B cell (primary cell): ENCODE data around the gene HAPSTR1. TPM values are rescaled to one million over a fixed set of nuclear protein-coding genes. Genes with fewer than 3 reads are reported as not detected.

ENCODE experiments used
- ATAC-seq: fragments of 200-7000 bp; cut with Tn5 transposase; one replicate; pipeline ENCODE4 v1.10.0; 2021; ENCODE audit warnings: low read depth, mild to moderate bottlenecking, moderate number of reproducible peaks, moderate library complexity
- CTCF ChIA-PET: fragments of 350-600 bp; sonication (Branson Sonifier 250); formaldehyde crosslinking; loops from one replicate; lab custom pipeline; 2021; ENCODE audit warnings: antibody characterized with exemption, inconsistent platforms; lab: Charles Lee
- POLR2A ChIA-PET: fragments of 350-600 bp; sonication (Branson Sonifier 250); formaldehyde crosslinking; loops from one replicate; lab custom pipeline; 2021; ENCODE audit warnings: antibody characterized with exemption; lab: Charles Lee
- DNase-seq: peaks from one replicate; pipeline ENCODE4 v3.0.0; 2013
- H2AFZ ChIP-seq: 2 replicates; pipeline ENCODE4 v1.6.1; 2012; ENCODE audit warnings: mild to moderate bottlenecking, low read depth, low read length; ENCODE audit not compliant: insufficient read depth, poor library complexity, severe bottlenecking
- H3K27ac ChIP-seq, 2 donors: 1 replicate in 1 of 2; 2 replicates in 1 of 2; pipeline ENCODE4 v1.5.1; 2012 to 2013; ENCODE audit warnings: low read length in 2 of 2, mild to moderate bottlenecking in 2 of 2, moderate library complexity in 1 of 2
- H3K27me3 ChIP-seq, 4 experiments: fragments of 200-600 bp in 1 of 4; sonication (generic) in 1 of 4; replicated peaks in 1 of 4; 1 replicate in 2 of 4; 2 replicates in 2 of 4; pipeline versions ENCODE4 v1.6.1 to v1.7.0; 2013 to 2016; ENCODE audit warnings: low read length in 3 of 4, mild to moderate bottlenecking in 2 of 4, mixed read lengths in 1 of 4, moderate library complexity in 1 of 4; ENCODE audit not compliant: insufficient read depth in 4 of 4, control insufficient read depth in 3 of 4; ENCODE audit errors: control extremely low read depth in 1 of 4
- H3K36me3 ChIP-seq, 2 experiments: replicated peaks in 1 of 2; 1 replicate in 1 of 2; 2 replicates in 1 of 2; pipeline versions ENCODE4 v1.6.1 to v1.7.1; 2013; ENCODE audit warnings: low read length in 1 of 2; ENCODE audit not compliant: insufficient read depth in 2 of 2, control insufficient read depth in 1 of 2; ENCODE audit errors: control extremely low read depth in 1 of 2, extremely low read depth in 1 of 2
- H3K4me1 ChIP-seq, 2 donors: fragments of 200-600 bp in 1 of 2; sonication (generic) in 1 of 2; 1 replicate in 1 of 2; 2 replicates in 1 of 2; pipeline versions ENCODE4 v1.5.1 to v1.6.1; 2013 to 2017; ENCODE audit warnings: low read length in 2 of 2; ENCODE audit not compliant: control insufficient read depth in 2 of 2, insufficient read depth in 2 of 2
- H3K4me2 ChIP-seq: replicated peaks from 2 replicates; pipeline ENCODE3; 2012; ENCODE audit warnings: mild to moderate bottlenecking, low read depth, low read length; ENCODE audit not compliant: poor library complexity, severe bottlenecking
- H3K4me3 ChIP-seq, 5 experiments: fragments of 200-600 bp in 1 of 5; sonication (generic) in 1 of 5; 1 replicate in 3 of 5; 2 replicates in 2 of 5; pipeline versions ENCODE4 v1.5.1 to v1.7.0; 2011 to 2016; ENCODE audit warnings: low read length in 4 of 5, mild to moderate bottlenecking in 4 of 5, low read depth in 2 of 5, control low read depth in 1 of 5, moderate library complexity in 1 of 5; ENCODE audit not compliant: insufficient read depth in 1 of 5; ENCODE audit errors: control extremely low read depth in 1 of 5, extremely low read depth in 1 of 5
- H3K79me2 ChIP-seq: fragments of 200-600 bp; sonication (generic); one replicate; pipeline ENCODE4 v1.6.0; 2016; ENCODE audit warnings: low read length; ENCODE audit not compliant: control insufficient read depth, insufficient read depth
- H3K9ac ChIP-seq: fragments of 200-600 bp; sonication (generic); 2 replicates; pipeline ENCODE4 v1.6.1; 2017; ENCODE audit warnings: mild to moderate bottlenecking, low read length, moderate library complexity
- H3K9me3 ChIP-seq, 3 donors: one replicate each; pipeline versions ENCODE4 v1.6.1 to v1.7.1; 2013; ENCODE audit warnings: low read length in 2 of 3; ENCODE audit not compliant: control insufficient read depth in 2 of 3, insufficient read depth in 1 of 3; ENCODE audit errors: control extremely low read depth in 1 of 3
- H4K20me1 ChIP-seq: 2 replicates; pipeline ENCODE4 v1.6.0; 2012; ENCODE audit warnings: mild to moderate bottlenecking, low read length; ENCODE audit not compliant: insufficient read depth, control insufficient read depth, poor library complexity, severe bottlenecking
- H3K27ac Mint-ChIP-seq: one replicate; pipeline ENCODE4 v1.8.0; 2021; ENCODE audit warnings: mixed read lengths
- H3K27me3 Mint-ChIP-seq: one replicate; pipeline ENCODE4 v1.8.0; 2021; ENCODE audit warnings: mixed read lengths
- H3K4me1 Mint-ChIP-seq: one replicate; pipeline ENCODE4 v1.8.0; 2021; ENCODE audit warnings: mixed read lengths
- H3K4me3 Mint-ChIP-seq: one replicate; pipeline ENCODE4 v1.8.0; 2021; ENCODE audit warnings: mixed read lengths
- H3K9me3 Mint-ChIP-seq: one replicate; pipeline ENCODE4 v1.8.0; 2022; ENCODE audit warnings: mixed read lengths; ENCODE audit not compliant: insufficient read depth
- EZH2 ChIP-seq: IDR thresholded peaks from 2 replicates; pipeline ENCODE4 v1.6.1; 2012; ENCODE audit warnings: borderline replicate concordance, low read depth, mild to moderate bottlenecking, moderate library complexity, low read length; ENCODE audit not compliant: insufficient read depth, poor library complexity, severe bottlenecking
- WGBS: methylation state at CpG from one replicate; pipeline ENCODE4 v1.1.5; 2013; ENCODE audit warnings: missing lambda C conversion rate; ENCODE audit not compliant: insufficient coverage; 5-methylcytosine and 5-hydroxymethylcytosine counted together
- intact Hi-C: fragments of 100-400 bp; cut with micrococcal nuclease; formaldehyde crosslinking; loops from one replicate; pipeline ENCODE4 v1.10.0; 2022
- polyA plus RNA-seq: library from polyadenylated mRNA; depleted of rRNA; stranded (reverse); fragments of >200 nt; gene quantifications from 2 replicates; pipeline ENCODE4 v1.2.3, GENCODE V29; 2012
- total RNA-seq, 2 donors: library from RNA; stranded (reverse); fragments of 120-200 nt in 1 of 2; gene quantifications; 1 replicate in 1 of 2; 2 replicates in 1 of 2; pipeline versions ENCODE4 v1.2.3 to v1.2.4, GENCODE V29; 2013 to 2022
- TF ChIP-seq, protein P1 (sequence below): fragments of 200-600 bp; IDR thresholded peaks from one replicate; pipeline ENCODE4 v1.8.0; 2022; ENCODE audit warnings: antibody characterized with exemption, mild to moderate bottlenecking

HAPSTR1 gene
- total and polyA plus RNA-seq, 2 donors (not counting 1 experiment from before 2014, with no cell fraction given), result 35.5 to 99.2 TPM

DNA sequence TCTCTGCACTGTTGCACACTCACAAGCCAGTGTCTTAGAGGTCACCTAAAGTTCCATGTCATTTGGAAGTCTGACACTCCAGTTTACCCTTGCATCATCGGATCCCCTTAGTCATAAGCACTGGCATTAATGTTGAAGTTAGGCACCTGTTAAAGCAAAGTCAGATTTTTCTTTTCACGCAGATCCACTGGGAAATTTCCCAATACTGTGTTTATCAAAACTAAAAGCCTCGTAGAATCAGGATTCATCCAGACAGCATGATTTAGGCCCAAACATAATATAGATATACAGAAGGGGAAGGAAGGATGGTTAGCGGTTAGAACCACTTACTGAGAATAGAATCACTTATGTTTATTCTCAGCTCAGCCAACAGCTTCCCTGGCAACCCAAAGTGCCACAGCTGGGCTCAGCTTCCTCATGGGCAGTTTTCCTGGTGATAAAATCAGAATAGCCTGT is 30.1 kb upstream of the HAPSTR1 start:
- intact Hi-C loops, result no loop called here
- no peaks in the 10 kb centered on the region for H3K27me3 ChIP-seq
- peaks cover 19 to 22% of the 10 kb centered on the region in 2 donors for H3K4me1 ChIP-seq
- no CpG with 5 or more reads among the region's 4 CpGs for WGBS
- ChIA-PET CTCF (interaction anchor here (1.2 kb wide), 1 partner anchor 35 kb away, joined by 3 read pairs; no protein-coding TSS in a partner anchor), POLR2A (no interaction called here)
- H3K4me3 Mint-ChIP-seq, result peak overlapping the region; percentile 31
- H3K4me3 ChIP-seq, result no peak overlapping the region
- peak overlapping the region; percentile 43 for H3K9ac ChIP-seq
- no peaks in the 10 kb centered on the region for H3K9me3 ChIP-seq
- DNase-seq (peak; percentile 25), ATAC-seq (no peak)
- no peak overlapping the region for H3K27ac ChIP-seq
- no peaks in the 10 kb centered on the region for H3K9me3 Mint-ChIP-seq
- peaks cover 18% of the 10 kb centered on the region for H3K4me1 Mint-ChIP-seq
- peak overlapping the region; percentile 20 for H2AFZ ChIP-seq
- H3K4me2 ChIP-seq, result peak overlapping the region; percentile 51
- H3K36me3 ChIP-seq, result no peaks in the 10 kb centered on the region
- H3K27ac Mint-ChIP-seq, result no peak overlapping the region
- H4K20me1 ChIP-seq, result no peaks in the 10 kb centered on the region
- no peaks in the 10 kb centered on the region for H3K27me3 Mint-ChIP-seq
- no peak for TF ChIP-seq EZH2
- TF ChIP-seq, protein P1, sequence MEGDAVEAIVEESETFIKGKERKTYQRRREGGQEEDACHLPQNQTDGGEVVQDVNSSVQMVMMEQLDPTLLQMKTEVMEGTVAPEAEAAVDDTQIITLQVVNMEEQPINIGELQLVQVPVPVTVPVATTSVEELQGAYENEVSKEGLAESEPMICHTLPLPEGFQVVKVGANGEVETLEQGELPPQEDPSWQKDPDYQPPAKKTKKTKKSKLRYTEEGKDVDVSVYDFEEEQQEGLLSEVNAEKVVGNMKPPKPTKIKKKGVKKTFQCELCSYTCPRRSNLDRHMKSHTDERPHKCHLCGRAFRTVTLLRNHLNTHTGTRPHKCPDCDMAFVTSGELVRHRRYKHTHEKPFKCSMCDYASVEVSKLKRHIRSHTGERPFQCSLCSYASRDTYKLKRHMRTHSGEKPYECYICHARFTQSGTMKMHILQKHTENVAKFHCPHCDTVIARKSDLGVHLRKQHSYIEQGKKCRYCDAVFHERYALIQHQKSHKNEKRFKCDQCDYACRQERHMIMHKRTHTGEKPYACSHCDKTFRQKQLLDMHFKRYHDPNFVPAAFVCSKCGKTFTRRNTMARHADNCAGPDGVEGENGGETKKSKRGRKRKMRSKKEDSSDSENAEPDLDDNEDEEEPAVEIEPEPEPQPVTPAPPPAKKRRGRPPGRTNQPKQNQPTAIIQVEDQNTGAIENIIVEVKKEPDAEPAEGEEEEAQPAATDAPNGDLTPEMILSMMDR, result no peak
- H3K79me2 ChIP-seq, result no peaks in the 10 kb centered on the region

DNA sequence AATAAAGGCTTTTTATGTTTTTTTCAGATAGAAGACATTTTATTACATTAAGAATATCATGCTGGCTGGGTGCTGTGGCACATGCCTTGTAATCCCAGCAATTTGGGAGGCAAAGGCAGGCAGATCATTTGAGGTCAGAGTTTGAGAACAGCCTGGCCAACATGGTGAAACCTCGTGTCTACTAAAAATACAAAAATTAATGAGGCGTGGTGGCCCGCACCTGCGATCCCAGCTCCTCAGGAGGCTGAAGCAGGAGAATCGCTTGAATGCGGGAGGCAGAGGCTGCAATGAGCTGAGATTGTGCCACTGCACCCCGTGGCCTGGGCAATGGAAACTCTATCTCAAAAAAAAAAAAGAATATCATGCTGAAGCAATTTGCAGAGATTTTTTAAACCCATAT is 29.1 kb upstream of the HAPSTR1 start:
- POLR2A ChIA-PET, result no interaction called here
- Mint-ChIP-seq H3K4me1 (peaks cover 18% of the 10 kb centered on the region), H3K4me3 (no peak overlapping the region), H3K27ac (no peak overlapping the region), H3K27me3 (no peaks in the 10 kb centered on the region), H3K9me3 (no peaks in the 10 kb centered on the region)
- ATAC-seq, result no peak
- Histone ChIP-seq H4K20me1 (no peaks in the 10 kb centered on the region), H3K9ac (no peak overlapping the region), H3K4me2 (no peak overlapping the region), H3K27ac (no peak overlapping the region), H3K27me3 (no peaks in the 10 kb centered on the region), H3K36me3 (no peaks in the 10 kb centered on the region), H3K79me2 (no peaks in the 10 kb centered on the region), H3K4me1 (peaks cover 19 to 22% of the 10 kb centered on the region in 2 donors), H3K9me3 (no peaks in the 10 kb centered on the region), H2AFZ (no peak overlapping the region), H3K4me3 (no peak overlapping the region)
- CTCF ChIA-PET, result interaction anchor here (1.2 kb wide), 1 partner anchor 34 kb away, joined by 3 read pairs; no protein-coding TSS in a partner anchor
- WGBS, result no CpG with 5 or more reads among the region's 7 CpGs
- TF ChIP-seq, protein P1, result no peak
- TF ChIP-seq EZH2, result no peak
- DNase-seq, result no peak
- intact Hi-C loops, result no loop called here
